Measurements from ENCODE around the gene CARD19.

DNA sequence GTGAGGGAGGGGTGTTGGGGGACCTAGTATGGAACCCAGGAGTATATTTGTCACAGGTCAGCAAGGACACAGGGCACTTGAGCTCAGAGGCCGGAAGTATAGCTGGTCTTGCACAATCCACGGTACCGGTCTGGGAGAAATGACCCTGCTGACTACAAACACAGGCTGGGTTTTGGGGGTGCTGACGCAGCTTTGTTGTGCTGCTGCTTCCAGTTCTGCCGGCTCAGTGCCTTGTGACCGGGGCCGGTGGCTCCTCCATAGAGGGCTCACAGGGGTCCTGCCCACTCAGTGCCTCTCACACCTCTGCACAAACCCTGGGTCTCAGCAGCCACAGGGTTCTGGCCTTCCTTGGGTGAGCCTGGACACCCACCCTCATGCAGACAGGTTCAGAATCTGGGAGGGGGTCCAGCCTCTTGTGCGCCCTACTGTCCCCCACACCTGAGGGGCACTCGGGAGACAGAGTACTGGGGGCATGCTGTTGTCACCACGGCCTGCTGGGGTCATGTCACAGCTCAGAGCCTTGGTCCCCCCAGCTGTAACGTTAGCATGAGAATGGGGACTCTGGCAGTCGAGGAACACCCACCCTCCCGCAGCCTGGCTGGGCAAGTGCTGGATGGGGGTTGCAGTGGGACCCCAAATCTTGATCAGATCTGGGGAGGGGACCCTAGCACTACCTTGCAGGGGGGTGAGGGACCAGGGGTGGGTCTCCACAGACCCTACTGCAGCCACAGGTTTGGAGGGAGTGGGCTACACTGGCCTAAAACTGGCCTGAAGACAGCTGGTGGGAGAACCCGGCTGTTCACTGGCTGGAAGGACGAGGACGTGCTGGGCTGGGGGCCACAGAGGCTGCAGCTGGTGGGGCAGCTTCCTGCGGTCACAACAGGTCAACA, 20.3 kb downstream of the CARD19 start:
- TF ChIP-seq, protein P1, sequence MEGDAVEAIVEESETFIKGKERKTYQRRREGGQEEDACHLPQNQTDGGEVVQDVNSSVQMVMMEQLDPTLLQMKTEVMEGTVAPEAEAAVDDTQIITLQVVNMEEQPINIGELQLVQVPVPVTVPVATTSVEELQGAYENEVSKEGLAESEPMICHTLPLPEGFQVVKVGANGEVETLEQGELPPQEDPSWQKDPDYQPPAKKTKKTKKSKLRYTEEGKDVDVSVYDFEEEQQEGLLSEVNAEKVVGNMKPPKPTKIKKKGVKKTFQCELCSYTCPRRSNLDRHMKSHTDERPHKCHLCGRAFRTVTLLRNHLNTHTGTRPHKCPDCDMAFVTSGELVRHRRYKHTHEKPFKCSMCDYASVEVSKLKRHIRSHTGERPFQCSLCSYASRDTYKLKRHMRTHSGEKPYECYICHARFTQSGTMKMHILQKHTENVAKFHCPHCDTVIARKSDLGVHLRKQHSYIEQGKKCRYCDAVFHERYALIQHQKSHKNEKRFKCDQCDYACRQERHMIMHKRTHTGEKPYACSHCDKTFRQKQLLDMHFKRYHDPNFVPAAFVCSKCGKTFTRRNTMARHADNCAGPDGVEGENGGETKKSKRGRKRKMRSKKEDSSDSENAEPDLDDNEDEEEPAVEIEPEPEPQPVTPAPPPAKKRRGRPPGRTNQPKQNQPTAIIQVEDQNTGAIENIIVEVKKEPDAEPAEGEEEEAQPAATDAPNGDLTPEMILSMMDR (conservative IDR thresholded peaks at IDR 0.05), result no peak
- no peak for TF ChIP-seq EZH2 (IDR thresholded peaks at IDR 0.05; ENCODE audit: low read depth)
